Measurements from ENCODE around the gene EXOC3L2.
A peak's percentile ranks its signal among the peaks of the same experiment; 100 is the strongest.

The EXOC3L2 gene

DNA sequence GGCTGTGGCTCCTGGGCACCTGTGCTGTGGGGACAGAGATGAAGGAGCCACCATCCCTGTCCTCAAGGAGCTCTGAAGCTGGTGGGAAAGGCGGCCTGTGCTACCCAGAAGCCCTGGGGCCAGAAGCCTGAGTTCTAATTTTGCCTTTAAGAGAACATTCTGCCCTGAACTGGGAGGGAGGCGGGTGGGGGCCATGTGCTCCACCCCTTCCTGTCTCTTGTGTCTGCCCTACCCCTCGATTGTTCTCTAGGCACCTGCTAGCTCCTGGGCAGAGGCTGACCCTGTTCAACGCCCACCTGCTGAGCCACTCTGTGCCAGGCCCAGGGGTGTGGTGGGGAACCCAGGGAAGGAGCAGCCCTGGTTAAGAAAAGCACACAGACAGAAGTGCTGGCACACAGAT lies 73.0 kb downstream of the EXOC3L2 start:
- Mint-ChIP-seq H3K27ac (no peak overlapping the region), H3K9me3 (no peaks in the 10 kb centered on the region)
- TF ChIP-seq, protein P1, sequence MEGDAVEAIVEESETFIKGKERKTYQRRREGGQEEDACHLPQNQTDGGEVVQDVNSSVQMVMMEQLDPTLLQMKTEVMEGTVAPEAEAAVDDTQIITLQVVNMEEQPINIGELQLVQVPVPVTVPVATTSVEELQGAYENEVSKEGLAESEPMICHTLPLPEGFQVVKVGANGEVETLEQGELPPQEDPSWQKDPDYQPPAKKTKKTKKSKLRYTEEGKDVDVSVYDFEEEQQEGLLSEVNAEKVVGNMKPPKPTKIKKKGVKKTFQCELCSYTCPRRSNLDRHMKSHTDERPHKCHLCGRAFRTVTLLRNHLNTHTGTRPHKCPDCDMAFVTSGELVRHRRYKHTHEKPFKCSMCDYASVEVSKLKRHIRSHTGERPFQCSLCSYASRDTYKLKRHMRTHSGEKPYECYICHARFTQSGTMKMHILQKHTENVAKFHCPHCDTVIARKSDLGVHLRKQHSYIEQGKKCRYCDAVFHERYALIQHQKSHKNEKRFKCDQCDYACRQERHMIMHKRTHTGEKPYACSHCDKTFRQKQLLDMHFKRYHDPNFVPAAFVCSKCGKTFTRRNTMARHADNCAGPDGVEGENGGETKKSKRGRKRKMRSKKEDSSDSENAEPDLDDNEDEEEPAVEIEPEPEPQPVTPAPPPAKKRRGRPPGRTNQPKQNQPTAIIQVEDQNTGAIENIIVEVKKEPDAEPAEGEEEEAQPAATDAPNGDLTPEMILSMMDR (IDR thresholded peaks at IDR 0.05; ENCODE audit: unreplicated experiment in 3 of 3): no peak

DNA sequence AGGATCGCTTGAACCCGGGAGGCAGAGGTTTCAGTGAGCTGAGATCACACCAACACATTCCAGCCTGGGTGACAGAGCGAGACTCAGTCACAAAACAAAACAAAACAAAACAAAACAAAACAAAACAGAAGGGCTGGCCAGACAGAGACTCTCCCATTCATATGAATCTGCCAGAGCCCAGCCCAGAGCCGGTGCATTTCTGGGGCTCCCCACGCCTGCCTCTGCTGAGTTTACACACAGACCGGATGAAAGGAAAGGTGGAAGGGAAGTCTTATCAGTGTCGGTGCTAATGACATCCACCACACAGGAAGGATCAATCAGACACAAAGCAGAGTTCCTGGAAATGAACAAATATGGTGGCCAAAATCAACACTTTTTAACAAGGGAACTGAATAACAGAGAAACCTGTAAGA lies 74.0 kb downstream of the EXOC3L2 start:
- Mint-ChIP-seq H3K4me1 (peaks cover 6% of the 10 kb centered on the region), H3K27me3 (ENCODE audit: low read depth) (no peaks in the 10 kb centered on the region), H3K9me3 (no peaks in the 10 kb centered on the region), H3K27ac (no peak overlapping the region), H3K4me3 (peak overlapping the region in 1 of 3 experiments; percentile 8), H3K36me3 (ENCODE audit: low read depth) (no peaks in the 10 kb centered on the region)
- TF ChIP-seq, protein P1 (IDR thresholded peaks at IDR 0.05; ENCODE audit: unreplicated experiment in 3 of 3): no peak

More for the DNA sequence above, 73.0 kb downstream of the EXOC3L2 start:
- H3K27me3 Mint-ChIP-seq (ENCODE audit: low read depth): no peaks in the 10 kb centered on the region
- no peak overlapping the region for H3K4me3 Mint-ChIP-seq
- H3K4me1 Mint-ChIP-seq: peaks cover 6% of the 10 kb centered on the region
- H3K36me3 Mint-ChIP-seq (ENCODE audit: low read depth): no peaks in the 10 kb centered on the region

DNA sequence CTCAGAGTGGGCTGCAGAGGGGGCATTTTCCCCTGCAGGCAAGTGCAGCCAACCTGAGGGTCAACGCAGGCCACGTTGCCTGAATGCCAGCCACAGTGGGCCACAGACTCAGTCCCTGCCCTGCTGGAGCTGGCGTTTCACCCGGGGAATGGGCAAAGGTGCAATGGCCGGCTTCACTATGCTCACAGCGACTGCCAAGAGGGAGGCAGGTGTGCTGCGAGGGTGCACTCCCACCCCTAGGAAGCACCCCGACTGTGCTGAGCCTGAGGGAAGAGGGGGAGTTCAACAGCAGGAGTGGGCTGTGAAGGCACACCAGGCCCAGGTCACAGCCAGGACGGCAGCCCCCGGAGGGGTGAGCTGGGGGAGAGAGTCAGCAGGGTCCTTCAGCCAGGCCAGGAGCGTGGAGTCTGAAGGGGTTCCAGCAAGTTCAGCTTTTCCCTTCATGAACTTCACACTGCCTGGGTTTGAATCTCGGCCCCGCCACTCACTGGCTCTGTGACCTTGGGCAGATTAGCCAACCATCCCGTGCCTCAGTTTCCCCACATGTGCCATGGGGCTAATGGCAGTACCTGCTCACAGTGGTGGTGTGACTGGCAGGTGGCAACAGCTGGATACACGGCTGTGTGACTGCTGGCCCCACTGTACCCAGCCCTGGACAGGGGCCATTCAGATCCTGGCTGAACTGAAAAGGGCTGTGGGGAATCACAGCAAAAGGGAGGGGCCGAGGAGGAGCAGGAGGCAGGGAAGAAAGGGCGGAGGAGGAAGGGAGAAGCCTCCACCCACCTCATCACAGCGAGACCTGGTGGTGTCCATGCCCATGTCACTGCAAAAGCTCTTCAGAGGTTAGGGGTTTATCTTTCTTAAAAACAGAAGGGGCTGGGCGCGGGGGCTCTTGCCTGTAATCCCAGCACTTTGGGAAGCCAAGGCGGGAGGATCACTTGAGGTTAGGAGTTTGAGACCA lies 74.8 kb downstream of the EXOC3L2 start:
- Mint-ChIP-seq H3K4me3 (no peak overlapping the region), H3K36me3 (ENCODE audit: low read depth) (no peaks in the 10 kb centered on the region), H3K9me3 (no peaks in the 10 kb centered on the region), H3K27ac (no peak overlapping the region), H3K4me1 (peaks cover 3% of the 10 kb centered on the region), H3K27me3 (ENCODE audit: low read depth) (no peaks in the 10 kb centered on the region)
- TF ChIP-seq, protein P1 (IDR thresholded peaks at IDR 0.05; ENCODE audit: unreplicated experiment in 3 of 3): no peak

DNA sequence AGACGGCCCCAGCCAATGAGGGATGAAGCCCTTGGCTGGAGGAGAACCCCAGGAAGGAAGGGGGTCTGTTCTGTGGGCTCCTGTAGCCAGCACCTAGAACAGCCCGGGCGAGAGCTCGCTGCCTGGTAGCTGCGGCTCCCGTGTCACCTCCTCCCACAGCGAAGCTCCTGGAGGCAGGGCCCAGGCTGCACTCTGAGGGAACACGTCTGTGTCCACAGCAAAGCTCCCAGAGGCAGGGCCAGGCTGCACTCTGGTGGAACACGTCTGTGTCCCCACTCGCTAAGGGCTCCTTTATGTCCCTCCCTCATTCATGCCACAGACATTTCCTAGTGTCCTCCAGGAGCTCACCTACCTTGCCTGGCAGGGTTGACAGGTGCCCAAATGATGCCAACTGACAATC lies 75.6 kb downstream of the EXOC3L2 start:
- TF ChIP-seq, protein P1 (IDR thresholded peaks at IDR 0.05; ENCODE audit: unreplicated experiment in 3 of 3): no peak
- no peaks in the 10 kb centered on the region for H3K4me1 Mint-ChIP-seq
- no peaks in the 10 kb centered on the region for H3K9me3 Mint-ChIP-seq
- no peaks in the 10 kb centered on the region for H3K36me3 Mint-ChIP-seq (ENCODE audit: low read depth)
- no peak overlapping the region for H3K4me3 Mint-ChIP-seq
- H3K27ac Mint-ChIP-seq: no peak overlapping the region
- H3K27me3 Mint-ChIP-seq (ENCODE audit: low read depth): no peaks in the 10 kb centered on the region

DNA sequence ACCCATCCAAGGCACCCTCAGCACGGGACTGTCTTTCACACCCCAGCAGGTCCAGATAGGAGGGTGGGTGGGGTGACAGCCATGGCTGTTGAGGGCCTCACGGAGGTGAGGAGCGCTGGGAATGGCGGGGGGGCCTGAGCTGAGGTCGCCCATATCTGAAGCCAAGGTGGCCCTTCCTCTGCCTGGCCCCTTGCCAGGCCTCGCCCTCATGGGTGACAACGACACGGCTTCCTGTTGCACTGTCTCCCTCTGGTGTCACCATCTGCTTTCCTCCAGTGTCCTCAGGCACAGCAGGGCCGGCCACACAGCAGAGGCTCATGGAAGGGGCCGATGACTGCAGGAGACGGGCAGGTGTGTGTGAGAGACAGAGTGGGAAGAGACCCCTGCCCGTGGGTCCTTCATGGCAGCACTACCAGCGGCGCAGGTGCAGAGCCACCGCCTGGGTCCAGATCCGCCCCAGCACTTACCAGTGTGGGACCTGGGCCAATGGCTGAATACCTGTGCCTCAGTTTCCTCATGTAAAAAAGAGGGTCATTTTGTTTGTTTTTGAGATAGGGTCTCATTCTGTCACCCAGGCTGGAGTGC lies 76.3 kb downstream of the EXOC3L2 start:
- H3K9me3 Mint-ChIP-seq: no peaks in the 10 kb centered on the region
- H3K27me3 Mint-ChIP-seq (ENCODE audit: low read depth): no peaks in the 10 kb centered on the region
- TF ChIP-seq, protein P1 (IDR thresholded peaks at IDR 0.05; ENCODE audit: unreplicated experiment in 3 of 3): no peak
- H3K4me3 Mint-ChIP-seq: no peak overlapping the region
- no peaks in the 10 kb centered on the region for H3K36me3 Mint-ChIP-seq (ENCODE audit: low read depth)
- no peaks in the 10 kb centered on the region for H3K4me1 Mint-ChIP-seq
- H3K27ac Mint-ChIP-seq: no peak overlapping the region
